ENCODE measurements around the gene MYH13.

DNA sequence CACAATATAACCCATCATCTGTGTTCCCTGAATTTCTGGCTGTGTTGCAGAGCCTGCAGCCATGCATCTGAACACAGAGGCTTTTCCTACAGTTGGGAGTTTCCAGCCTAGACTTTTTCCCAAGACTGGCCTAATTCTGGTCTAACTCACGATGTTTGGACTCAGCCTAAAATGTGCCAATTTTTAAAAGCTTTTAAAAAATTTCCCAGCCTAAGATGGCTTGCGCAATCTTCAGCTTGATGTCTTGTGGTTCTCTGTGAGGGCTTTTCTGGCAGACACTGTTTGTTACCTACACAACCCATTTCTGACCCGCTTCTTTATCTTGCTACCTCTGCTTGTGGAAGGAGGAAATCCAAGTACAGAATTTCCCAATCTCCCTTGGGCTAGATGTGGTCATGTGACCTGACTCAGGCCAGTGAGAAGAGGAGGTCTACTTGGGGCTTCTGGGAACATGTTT is 101.7 kb downstream of the MYH13 start:
- TF ChIP-seq, protein P1, sequence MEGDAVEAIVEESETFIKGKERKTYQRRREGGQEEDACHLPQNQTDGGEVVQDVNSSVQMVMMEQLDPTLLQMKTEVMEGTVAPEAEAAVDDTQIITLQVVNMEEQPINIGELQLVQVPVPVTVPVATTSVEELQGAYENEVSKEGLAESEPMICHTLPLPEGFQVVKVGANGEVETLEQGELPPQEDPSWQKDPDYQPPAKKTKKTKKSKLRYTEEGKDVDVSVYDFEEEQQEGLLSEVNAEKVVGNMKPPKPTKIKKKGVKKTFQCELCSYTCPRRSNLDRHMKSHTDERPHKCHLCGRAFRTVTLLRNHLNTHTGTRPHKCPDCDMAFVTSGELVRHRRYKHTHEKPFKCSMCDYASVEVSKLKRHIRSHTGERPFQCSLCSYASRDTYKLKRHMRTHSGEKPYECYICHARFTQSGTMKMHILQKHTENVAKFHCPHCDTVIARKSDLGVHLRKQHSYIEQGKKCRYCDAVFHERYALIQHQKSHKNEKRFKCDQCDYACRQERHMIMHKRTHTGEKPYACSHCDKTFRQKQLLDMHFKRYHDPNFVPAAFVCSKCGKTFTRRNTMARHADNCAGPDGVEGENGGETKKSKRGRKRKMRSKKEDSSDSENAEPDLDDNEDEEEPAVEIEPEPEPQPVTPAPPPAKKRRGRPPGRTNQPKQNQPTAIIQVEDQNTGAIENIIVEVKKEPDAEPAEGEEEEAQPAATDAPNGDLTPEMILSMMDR (IDR thresholded peaks at IDR 0.05; ENCODE audit: low read length): no peak
- TF ChIP-seq EZH2 (optimal IDR thresholded peaks at IDR 0.05; ENCODE audit: low read depth, low read length) (no peak), EZH2phosphoT487 (IDR thresholded peaks at IDR 0.05; ENCODE audit: low read length) (no peak)
